Activated CD8-positive, alpha-beta memory T cell treated with anti-CD3 and anti-CD28 coated beads, Interleukin-2, amount 50 U/mL, for 24 hours (primary cell): ENCODE measurements around the gene SMCO2.
"Not testable (repeated sequence)": the region's sequence is repeated elsewhere in the genome, so short reads cannot be mapped to it uniquely, and the experiment has no call there.

Experiments used
- DNase-seq: peaks from one replicate; pipeline ENCODE4 v3.0.0-alpha.2; 2020; ENCODE audit errors: extremely low read depth

The SMCO2 gene

GRCh38 chr12:27524839-27525753 is 78.6 kb downstream of the SMCO2 start:
- DNase-seq: no peak

DNA sequence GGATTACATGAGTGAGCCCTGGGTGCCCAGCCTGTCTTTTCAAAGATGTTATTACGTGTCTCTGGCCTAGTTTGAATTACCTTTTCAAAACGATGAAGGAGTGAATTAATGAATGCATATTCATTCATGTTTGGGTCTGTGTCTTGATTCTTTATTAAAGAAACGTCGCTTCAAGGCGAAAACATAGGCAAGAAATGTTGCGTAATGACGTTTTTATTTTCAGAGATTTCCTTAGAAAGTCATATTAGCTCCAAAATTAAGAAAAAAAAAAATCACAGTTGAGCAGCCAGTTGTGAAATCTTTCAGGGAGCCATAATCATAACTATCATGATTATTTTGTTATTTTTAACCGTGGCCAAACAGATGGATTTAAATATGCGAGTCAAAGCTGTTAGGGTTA is 81.0 kb downstream of the SMCO2 start:
- DNase-seq: no peak

GRCh38 chr12:27528788-27529187 is 82.3 kb downstream of the SMCO2 start:
- DNase-seq: no peak

- no peak for DNase-seq
These were observed 83.8 kb downstream of the SMCO2 start for GRCh38 chr12:27530157-27530922.

- DNase-seq: no peak
These were observed 85.4 kb downstream of the SMCO2 start for GRCh38 chr12:27531896-27532295.

DNA sequence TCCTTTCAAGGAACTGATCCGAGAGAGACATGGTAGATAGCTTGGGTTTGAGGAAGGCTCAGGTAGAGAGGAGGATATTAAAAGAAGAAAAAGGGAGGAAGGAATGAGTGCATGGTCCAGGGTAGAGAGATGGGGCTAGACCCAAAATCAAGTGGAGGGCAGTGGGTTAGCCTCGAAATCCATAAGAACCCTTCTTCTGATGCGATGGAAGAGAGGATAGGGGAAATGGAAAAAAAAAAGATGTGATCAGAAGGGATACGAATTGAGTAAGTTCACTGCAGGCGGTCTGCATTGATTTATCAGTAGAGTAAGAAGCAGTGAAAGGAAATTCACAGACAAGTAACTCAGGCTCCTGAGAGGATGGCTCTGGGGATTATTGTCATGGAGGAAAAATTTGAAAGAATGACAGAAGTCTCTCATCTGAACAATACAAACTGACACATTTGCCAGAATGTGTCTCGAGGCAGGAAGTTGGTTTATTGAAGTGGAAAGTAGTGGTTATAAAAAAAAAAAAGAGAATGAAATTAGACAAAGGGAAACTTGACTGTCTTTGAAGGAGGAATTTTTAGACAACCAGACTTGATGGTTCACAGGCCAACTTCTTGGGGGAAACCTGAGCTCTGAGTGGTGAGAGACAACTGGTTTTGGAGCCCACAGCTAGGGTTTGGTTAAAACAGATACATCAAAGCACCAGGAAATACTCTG is 87.7 kb downstream of the SMCO2 start:
- DNase-seq: no peak

DNA sequence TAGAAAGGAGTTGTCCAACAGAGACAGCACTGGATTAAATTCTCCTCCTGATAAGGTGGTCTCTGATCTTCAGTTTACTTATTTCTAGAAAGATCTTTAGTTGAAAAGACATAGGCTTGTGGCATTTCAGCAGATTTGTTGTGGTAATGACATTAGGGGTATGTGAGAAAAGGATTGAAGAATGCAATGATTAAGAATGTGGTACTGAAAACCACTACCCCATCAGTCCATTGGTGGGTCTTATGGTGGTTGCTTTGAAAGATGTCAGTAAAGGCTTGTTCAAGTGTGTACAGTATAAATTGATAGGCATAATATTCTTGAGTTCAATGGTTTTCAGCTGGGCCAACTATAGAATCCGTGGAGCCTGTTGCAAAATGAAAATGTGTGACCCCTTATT is 88.2 kb downstream of the SMCO2 start:
- DNase-seq: no peak

DNA sequence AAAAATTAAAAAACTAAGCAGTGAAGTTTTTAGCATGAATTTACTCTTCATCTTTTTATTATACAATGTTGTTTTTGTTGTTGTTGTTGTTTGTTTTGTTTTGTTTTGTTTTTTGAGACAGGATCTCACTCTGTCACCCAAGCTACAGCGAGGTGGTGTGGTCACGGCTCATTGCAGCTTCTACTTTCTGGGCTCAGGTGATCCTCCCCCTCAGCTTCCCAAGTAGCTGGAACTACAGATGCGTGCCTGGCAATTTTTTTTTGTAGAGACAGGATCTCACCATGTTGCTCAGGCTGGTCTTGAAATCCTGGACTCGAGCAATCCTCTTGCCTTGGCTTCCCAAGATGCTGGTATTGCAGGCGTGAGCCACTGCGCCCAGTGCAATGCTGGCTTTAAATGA is 88.8 kb downstream of the SMCO2 start:
- DNase-seq: no peak

DNA sequence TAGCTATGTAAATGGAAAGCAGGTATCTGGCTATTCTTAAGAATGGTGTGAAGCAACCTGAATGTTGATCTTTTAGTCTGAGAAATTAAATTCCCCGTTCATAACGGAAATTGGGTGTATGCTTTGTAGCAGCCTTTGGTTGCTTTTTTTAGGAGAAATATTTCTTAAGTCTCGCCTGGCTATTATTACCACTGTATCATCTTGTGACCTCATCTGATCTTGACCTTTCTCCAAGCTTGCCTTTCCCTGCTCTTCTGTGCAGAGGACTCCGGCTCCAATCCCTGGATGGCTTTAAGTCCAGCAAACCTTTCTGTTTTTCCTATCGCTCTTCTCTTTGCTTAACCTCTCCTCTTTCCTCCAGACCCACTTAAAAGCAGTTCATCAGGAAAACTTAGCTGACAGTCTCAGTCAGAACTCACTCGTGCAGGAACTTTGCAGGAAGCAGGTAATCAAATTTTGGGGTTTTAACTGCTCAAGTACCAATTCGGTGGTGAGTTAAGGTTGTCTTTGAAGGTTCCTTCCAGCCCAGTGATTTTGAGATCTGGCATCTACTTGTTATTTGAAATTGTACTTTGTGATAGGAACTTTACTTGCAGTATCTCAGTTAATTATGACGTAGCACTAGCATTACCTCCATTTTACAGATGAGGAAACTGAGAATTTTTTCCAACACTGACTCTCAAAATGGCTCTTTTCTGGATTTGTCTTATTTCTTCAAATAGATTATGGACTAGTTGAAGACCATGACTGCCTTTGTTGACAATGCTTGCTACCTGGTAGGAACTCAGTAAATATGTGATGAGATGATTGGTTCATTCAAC is 91.5 kb downstream of the SMCO2 start:
- no peak for DNase-seq

- DNase-seq: no peak
These were observed 92.7 kb downstream of the SMCO2 start for GRCh38 chr12:27539191-27539631.

GRCh38 chr12:27541031-27541719 is 94.6 kb downstream of the SMCO2 start:
- no peak for DNase-seq

- DNase-seq: no peak
These were observed 96.1 kb downstream of the SMCO2 start for GRCh38 chr12:27542628-27543027.

- DNase-seq: not testable (repeated sequence)
These were observed 98.3 kb downstream of the SMCO2 start for GRCh38 chr12:27544858-27545257.

DNA sequence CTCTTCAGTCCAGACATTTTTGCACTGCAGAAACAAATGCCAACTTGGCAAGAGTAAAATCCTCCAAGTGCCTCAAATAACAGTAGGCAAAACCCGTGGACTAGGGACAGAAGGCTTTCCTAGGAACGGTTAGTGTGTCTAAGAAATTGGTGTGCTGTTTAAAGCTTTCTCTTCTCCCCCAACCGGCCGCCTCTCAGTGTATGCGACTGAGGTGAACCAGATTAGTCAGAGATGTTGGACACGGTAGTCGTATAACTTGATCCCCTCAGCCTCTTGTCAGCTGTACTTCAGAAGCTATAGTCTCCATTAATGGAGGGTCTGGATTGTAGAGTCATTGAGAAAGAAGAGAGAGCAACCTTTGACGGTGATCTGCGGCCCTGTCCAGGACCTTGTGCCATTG is 99.1 kb downstream of the SMCO2 start:
- DNase-seq: no peak

GRCh38 chr12:27547592-27547991 is 101.1 kb downstream of the SMCO2 start:
- DNase-seq: no peak

GRCh38 chr12:27548301-27549199 is 102.0 kb downstream of the SMCO2 start:
- DNase-seq: no peak

GRCh38 chr12:27549236-27549800 is 102.8 kb downstream of the SMCO2 start:
- DNase-seq: no peak

- DNase-seq: no peak
These were observed 103.5 kb downstream of the SMCO2 start for GRCh38 chr12:27549801-27550652.

DNA sequence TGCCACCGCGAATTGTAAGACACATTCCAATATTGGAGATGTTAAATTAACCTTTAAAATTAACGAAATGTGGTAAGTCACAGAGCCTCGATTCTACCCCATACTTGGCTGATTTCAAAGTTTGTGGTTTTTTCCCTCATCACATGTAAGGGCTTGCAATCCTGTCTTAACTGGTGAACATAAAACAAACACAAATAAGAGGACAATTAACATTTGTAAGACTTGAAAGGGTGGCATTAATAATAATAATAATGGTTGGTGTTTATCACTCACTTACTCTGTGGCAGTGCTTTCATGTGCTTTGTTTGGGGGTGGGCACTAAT is 104.1 kb downstream of the SMCO2 start:
- DNase-seq: no peak
